HG02885 (cell line): ENCODE results near the gene NSUN5.
"Not testable (repeated sequence)": the region's sequence is repeated elsewhere in the genome, so short reads cannot be mapped to it uniquely, and the experiment has no call there.

Experiments used
- ATAC-seq: cut with Tn5 transposase; IDR thresholded peaks from one replicate; pipeline ENCODE4 v1.9.1; 2021; ENCODE audit warnings: mild to moderate bottlenecking; ENCODE audit not compliant: unreplicated experiment, poor library complexity

The NSUN5 gene

DNA sequence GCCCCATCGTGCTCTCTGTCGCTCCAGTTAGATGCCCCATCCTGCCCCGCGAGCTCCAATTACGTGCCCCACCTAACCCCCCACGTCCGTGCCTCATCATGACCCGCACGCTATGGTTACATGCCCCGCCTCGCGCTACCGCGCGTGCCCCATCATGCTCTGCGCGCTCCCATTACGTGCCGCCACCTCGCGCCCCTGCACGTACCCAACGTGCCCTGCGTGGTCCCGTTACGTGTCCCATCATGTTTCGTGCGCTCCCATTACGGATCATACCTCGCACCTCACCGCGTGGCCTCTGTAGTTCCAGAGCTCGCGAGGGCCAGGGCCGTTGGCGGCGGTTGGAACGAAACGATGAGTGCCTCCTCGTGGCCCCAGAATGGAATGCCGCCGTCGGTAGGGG lies 19.3 kb upstream of the NSUN5 start, which contains the start of the genes FKBP6 and TRIM50:
Gene FKBP6, plus strand, starts transcription at position 240 of the 400 bp plus-strand sequence. CDS start 268 bp downstream, outside the sequence.
Gene TRIM50, minus strand, starts transcription at position 161 of the 400 bp plus-strand sequence. CDS start 3,295 bp downstream, outside the sequence.
- not testable (repeated sequence) for ATAC-seq

DNA sequence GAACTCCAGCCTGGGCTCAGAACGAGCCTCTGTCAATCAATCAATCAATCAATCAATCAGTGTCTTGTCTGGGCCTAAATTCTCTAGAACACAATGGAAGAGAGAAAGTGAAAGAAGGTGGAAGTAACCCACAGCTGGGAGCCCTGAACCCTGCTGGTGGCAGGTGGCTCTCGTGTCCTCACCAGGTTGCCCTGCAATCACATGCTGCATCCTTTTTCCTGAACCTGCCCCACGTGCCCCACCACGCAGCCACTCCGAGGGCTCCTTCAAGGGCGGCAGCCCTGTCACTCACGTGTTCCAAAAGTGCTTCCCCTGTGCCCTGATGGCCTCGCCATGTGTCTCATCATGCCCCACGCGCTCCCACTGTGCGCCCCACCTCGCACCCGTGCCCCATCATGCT lies 18.8 kb upstream of the NSUN5 start:
- not testable (repeated sequence) for ATAC-seq

DNA sequence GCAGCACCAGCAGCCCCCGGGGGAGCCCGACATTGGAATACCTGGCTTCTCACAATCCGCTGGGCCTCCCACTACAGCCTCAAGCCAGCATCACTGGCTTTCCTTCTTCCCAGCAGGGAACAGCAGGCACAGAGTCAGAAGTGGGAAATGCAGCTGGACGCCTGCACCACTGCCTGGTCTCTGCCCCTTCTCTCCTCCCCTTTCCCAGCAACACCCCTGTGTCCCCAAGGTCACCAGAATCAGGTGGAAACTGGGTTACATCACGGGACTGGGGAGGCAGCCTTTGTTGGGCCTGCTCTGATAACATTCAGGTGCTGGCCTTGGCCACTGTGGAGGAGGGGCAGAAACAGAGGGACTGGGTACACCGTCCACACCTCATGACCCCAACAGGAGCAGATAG lies 16.8 kb upstream of the NSUN5 start:
- not testable (repeated sequence) for ATAC-seq

DNA sequence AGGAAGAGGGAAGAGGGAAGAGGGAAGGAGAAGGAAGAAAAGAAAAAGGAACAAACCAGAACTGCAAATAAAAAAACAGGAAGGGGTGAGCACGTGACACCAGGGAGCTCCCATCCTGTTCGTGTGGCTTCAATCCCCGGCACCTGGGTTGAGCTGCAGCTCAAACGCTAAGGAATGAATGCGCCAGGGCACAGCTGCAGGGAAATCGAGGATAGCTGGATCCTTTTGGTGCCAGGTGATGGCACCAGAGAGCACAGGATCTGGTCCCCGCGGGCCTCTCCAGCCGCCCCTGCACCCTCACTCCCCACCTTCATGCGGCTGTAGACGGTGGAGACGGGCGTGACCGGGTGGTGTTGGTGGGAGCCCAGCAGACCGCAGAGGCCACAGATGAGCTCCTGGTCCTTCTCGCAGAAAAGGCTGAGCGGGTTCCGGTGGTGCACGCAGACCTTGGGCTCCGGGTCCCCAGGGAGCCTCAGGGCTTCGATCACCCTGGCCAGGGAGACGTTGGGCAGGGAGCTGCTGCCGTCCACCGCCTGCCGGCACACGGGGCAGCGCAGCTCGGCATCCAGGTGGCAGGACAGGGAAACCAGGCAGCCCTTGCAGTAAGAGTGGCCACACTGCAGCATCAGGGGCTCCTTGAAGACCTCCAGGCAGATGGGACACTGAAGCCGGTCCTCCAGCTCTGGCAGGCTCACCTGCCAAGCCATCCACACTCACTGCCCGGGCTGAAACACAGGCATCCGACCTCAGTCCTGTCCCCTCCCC lies 15.6 kb upstream of the NSUN5 start:
- ATAC-seq = not testable (repeated sequence)

DNA sequence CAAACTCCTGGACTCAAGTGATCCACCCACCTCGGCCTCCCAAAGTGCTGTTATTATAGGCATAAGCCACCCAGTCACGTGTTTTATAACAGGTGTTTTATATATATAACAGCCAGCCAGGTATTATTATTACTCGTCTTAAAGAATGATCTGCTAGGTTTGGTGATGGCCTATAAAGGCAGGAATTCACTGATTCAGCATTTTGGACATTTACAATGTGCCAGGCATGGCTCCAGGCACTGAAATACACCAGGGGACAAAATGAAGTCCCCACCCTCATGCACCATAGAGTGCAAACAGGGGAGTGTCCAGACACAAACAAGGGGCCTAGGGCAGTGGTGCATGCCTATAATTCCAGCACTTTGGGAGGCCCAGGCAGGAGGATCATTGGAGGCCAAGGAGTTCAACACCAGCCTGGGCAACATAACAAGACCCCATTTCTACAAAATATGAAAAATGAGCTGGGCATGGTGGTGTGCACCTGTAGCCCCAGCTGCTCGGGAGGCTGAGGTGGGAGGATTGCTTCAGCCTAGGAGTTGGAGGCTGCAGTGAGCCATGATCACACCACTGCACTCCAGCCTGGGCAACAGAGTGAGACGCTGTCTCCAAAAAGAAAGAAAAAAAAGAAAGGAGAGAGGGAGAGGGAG lies 14.9 kb upstream of the NSUN5 start:
- ATAC-seq = not testable (repeated sequence)

DNA sequence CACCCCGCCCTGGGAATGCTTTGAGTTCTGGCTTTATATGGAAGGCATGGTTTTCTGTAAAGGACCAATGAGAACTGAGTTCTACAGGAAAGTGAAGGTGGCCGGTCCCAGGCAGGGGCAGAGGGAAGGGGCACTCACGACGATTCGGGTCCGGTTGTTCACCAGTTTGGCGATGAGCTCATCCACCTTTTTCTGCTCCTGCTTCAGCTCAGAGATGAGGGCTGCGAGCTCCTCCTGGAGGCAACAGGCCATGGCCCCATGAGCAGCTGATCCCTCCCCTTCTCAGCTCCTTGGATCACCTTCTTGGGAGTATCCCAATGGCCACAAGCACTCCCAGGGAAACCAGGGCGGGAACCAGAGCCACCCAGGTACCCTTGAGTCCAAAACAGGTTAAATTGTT lies 11.4 kb upstream of the NSUN5 start:
- not testable (repeated sequence) for ATAC-seq

DNA sequence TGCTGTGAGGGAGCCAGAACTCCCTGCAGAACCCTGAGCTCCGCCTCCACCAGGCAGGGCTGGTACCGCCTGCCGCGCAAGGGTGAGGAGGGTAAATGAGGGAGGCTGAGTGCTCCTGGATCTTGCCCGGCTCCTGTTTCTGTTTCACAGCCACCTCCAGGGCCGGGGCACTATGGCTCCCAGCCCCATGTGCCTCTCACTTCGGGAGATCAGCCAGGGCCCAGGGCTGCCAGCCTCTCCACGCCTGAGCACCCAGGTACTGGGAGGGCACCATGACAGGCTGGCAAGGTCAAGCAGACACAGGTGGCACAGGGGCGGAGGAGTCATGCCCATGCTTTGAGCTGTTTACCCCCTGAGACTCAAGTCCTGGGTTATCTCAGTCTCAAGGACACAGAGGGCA lies 10.9 kb upstream of the NSUN5 start:
- ATAC-seq = not testable (repeated sequence)

DNA sequence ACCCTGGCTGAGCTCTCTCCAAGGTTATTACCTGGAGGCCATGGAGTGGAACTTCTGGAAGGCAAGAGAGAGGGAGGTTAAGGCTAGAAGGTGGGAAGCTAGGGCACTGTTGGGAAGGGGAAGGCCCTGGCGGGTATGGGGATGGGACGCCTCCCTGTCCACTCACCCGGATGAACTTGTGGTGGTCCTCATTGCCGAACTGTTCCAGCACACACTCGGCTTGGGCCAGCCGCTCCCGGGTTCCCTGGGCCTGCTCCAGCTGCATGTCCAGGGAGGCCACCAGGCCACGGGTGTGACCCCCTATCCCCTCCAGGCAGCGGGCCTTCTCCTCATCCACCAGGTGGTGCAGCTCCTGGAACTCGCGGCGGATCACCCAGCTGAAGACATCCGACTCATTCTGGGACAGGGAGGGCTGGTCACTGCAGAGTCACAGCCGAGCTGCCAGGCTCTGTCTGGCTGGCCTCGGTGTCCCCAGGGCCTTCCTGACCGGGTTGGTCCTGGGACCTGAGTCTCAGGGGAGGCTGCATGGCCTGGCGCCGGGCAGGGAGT lies 10.1 kb upstream of the NSUN5 start:
- ATAC-seq = not testable (repeated sequence)

DNA sequence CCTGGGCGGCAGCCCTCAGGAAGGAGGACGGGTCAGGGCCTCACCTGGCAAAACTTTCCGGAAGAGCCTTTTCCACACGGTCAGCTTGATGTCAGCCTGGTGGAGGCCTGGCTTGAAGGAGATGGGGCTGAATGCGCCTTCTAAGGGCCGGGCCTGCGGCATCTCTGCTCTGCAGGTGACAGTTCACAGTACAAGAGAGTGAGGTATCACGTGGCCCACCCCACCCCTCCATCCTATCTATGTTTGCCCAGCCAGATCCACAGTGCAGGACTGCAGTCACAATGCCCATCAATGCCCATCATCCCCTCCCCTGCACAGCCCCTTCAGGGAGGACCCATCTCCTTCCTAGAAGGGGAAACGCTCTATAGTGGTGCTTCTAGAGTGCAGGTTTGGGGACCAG lies 7.9 kb upstream of the NSUN5 start:
- ATAC-seq = no peak

DNA sequence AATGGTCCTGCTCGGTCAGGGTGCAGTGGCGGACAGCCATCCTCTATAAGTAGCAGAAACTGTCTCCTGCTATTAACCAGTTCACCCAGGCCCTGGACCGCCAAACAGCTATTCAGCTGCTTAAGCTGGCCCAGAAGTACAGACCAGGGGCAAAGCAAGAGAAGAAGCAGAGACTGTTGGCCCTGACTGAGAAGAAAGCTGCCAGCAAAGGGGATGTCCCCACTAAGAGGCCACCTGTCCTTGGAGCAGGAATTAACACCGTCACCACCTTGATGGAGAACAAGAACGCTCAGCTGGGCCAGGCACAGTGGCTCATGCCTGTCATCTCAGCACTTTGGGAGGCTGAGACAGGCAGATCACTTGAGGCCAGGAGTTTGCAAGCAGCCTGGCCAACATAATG lies 5.6 kb upstream of the NSUN5 start:
- no peak for ATAC-seq

DNA sequence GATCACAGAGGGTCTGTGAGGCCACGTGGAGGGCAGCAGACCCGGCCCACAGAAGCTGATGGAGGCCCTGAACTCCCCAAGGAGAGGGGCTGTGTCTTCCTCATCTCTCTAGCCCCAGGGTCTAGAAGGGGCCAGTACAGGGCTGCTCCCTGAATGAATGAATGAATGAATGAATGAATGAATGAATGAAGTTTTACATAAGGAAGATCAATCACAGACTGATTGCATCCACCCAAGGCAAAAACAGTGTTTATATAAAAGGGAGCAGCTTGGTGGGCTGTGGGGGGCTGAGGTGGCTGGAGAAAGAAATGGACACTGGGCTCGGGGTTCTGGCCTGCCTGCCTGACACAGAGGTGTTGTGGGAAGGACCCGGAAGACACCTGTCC lies 4.9 kb upstream of the NSUN5 start:
- ATAC-seq = no peak

DNA sequence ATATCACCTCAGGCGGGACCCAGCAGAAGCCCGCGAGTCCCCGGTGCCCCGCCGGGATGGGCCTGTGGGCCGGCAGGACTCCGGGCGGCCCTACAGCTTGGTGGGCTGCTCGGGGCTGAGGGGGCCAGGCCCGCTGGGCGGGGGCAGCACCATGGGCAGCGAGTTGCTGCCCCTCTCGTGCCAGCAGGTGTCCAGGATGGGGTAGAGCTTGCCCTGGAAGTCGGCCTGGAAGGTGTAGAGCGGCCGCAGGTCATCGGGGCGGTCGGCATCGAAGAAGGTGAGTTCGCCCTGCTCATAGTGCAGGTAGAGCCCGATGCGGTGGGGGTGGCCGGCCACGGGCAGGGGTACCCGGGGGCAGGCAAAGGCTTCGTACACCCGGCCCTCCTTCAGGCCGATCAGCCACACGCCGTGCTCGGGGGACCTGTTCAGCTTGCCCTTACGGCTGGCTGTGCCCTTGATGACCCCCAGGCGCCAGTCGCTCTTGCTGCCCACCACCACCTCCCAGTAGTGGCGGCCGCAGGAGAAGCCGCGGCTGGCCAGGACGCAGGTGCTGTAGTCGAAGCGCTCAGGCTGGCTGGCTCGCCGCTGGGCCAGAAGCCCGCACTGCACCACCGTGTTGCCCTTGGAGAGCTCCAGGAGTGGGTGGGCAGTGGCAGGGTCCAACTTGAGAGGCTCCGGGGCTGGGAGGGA lies 4.3 kb upstream of the NSUN5 start:
- ATAC-seq = no peak

DNA sequence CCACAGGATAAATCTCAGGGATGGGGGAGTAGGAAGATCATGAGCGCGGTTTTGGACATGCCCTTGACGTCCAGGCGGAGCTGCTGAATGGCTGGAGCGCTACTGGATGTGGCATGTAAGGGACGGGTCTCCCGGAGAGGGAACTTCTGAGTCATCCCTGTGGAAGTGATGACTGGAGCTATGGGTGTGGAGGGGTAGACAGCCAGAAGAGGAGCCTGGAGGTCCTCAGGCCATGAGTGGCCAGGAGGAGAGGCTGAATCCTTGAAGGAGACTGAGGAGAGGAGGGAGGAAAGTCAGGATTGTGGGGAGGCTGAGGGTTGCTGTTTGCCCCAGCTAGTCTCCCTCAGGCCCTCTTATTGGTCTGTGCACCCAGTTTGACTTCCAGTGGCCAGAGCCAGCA lies 2.8 kb upstream of the NSUN5 start:
- ATAC-seq = not testable (repeated sequence)

DNA sequence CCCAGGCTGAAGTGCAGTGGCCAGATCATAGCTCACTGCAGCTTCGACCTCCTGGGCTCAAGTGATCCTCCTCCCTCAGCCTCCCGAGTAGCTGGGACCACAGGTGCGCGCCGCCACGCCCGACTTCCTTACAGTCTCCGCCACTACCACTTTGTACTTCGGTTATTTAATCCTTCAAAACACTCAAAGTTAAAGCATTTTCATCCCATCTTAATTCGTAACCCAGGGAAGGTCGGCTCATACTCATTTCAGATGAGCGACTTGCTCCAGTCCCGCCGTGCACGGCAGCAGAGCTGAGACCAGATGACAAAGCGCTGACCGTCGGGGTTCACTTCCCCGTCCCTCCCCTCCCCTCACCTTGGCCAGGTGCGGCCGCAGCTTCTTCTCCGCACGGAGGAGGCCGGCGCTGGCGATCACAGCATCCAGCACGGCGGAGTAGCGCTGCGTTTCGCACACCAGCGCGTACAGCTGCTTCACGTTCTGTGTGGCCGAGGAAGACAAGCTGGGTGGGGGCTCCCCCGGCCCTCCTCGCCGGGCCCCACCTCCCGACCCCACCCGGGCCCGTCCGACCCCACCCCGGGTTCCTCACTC lies 457 bp downstream of the NSUN5 start:
- ATAC-seq = peak; percentile 46

DNA sequence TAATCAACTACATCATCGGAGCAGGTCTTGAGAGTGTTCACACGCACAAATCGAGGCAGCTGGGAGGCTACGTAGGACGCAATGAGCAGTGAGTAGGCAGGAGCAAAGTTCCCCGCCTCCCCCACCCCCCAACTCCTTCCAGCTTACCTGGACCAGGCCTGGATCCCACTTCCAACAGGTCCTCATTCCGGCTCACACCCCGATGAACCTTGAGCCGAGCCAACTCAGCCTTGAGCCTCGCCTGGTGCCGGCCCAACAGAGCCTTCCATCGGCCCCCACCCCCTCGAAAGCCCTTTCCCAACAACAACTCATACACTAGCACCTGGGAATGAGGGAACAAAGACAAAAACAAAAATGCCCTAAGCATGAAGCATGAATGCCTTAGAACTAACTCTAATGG lies 1.2 kb downstream of the NSUN5 start:
- no peak for ATAC-seq

DNA sequence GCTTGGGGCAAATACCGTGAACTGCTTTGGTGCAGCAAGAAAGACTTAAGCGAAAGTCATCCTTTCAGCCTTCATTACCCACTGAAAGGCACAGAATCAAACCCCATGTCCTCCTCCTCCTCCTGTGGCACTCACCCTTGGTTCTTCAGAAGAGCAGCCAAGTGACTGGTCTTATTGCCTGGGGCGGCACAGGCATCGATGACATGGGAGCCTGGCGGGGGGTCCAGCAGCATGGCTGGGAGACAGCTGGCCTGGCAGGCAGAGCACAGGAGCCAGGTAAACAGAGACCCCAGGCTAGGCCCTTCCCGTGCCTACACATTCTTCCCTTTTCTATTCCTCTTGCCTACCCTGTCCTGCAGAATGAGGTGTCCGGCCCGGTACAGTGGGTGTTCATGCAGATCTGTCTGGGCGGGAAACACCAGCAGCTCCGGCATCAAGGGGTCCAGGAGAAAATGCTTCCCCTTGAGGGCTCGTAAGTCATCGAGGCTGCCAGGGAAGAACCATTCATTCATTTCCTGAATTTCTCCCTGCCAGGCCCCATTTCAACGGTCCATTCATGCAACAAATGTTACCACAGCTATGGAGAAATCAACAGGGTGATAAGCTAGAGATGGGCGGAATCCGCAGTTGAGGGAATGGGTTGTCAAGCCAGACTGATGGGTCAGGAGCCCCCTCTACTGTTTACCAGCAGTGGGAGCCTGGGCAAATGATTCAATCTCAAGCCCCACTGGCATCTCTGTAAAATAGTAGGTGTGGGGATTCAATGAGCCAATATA lies 3.8 kb downstream of the NSUN5 start:
- not testable (repeated sequence) for ATAC-seq

DNA sequence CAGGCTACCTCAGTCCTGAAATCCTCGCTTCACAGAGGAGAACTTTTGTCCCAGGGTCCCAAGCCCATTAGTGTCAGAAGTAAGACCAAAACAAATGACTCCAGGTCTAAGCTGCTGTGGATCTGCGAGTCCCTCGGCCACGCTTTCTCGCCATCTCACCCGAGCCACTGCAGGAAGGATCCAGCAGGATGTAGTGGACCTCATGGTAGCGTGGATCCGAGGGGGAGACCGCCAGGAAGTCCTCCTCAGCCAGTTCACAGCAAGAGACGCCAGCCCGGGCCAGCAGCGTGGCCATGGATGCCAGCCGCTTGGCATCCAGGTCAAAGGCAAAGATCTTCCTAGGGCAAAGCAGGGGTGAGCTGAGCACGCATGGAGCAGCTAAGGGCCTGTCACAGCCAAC lies 4.6 kb downstream of the NSUN5 start:
- ATAC-seq = no peak

DNA sequence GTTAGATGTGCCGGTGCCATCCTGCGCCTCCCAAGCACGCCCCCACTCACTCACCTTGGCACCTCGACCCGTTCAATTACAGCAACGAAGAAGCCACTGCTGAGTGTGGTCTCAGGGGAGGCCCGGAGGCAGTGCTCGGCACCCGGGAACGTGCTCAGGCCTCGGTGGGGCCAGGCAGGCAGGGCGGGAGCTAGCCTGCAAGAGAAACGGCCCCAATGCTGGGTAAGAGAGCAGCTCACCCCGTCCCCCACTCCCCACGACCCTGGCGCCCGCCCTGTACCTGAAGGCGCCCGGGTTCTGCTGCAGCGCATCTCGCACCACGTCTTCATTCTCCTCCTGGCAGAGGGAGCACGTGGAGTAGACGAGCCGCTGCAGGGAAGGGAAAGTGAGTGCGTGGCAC lies 5.1 kb downstream of the NSUN5 start:
- no peak for ATAC-seq

DNA sequence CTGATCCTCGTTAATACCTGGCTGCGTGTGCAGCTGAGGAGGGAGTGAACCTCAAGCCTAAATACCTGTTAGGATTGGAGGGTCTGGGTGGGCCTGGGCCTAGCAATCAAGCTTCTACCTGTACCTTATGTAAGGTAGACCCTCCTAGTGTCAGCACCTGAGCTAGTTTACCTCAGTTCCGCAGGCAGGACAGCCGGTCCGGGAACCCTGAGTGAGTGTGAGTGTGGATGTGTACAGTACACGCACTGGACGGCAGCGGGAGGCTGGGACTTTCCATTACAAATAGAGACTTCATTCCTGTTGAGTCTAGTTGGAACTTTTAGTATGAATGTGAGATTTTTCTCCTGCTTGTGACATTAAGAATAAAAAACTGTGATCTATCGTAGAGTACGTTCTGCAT lies 5.8 kb downstream of the NSUN5 start:
- not testable (repeated sequence) for ATAC-seq

DNA sequence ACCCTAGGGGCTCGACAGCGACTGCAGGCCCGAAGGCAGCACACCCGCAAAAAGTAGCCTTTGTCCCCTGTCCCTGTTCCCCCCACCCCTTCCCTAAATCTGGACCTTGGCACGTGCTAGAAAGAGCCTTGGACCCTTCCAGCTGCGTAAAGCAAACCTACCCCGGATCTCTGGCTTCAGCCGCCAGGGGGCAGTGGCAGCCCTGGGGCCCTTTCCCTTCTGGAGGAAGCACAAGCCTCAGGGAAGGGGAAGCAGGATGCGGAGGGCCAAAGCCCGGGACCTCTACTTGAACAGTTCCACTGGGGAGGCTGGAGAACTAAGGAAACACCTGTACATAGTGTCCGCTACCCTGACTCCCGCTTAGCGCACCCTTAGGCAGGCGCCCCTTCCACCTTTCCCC lies 7.5 kb downstream of the NSUN5 start:
- ATAC-seq = not testable (repeated sequence)
